ENCODE measurements around the gene GDF15. TPM values are rescaled to one million over a fixed set of nuclear protein-coding genes. Genes with fewer than 3 reads are reported as not detected.

Gene GDF15
- total and polyA plus RNA-seq, 12 donors, result 0.44 to 2.5 (median 0.70) TPM

DNA sequence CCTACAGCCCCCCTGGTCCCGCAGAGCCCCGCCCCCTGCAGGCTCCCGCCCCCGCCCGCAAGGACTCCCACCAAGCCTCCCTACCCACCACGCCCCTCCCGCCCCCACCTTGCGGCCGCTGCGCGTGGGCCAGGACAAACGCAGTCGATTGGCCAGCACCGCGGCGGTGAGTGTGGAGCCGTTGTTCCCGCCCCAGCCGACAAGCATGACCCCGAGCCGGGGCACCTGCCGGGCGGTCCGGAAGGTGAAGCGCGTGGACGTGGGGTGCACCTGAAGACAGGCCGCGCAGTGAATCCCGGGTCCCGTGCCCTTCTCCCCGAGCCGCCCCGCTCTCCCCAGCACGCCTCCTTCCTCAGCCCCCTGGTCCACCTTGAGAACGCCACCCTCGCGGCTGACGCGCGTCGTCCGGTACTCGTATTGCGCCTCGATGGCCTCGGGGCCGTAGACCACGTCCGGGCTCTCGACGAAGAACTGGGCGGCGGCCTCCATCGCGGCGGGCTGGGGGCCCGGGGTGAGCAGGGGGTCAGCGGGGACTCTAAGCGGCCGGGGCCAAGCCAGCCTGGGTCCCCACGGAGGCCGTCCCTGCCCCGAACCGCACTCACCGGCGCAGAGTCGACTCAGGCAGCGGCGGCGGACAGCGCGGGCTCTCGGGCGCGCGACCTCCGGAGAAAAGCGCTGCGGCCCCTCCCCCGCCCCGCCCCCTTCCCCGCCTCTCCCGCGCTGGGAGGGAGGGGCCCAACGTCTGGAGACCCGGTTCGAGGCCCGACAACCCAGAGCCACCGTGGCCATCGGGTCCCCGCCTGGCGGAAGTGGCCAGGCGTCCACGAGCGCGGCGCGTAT lies 51.8 kb downstream of the GDF15 start, which contains the start of gene ISYNA1:
Gene ISYNA1, minus strand, starts transcription at position 643 of the 840 bp plus-strand sequence. Its CDS starts 154 bp downstream, at position 489.
- 0 to 1% methylated on average over 66 to 99 of the region's 99 CpGs for WGBS, 2 donors
- H3K4me3 ChIP-seq, result peak within 1 kb of the TSS; percentile 52 to 81 (median 60)
- ATAC-seq (peak; percentile 23 to 73 (median 47)), DNase-seq (peak; percentile 69 to 72)
- H3K27me3 ChIP-seq, result peaks cover 0 to 23% (median 0%) of the 10 kb centered on the region in 7 donors
- H3K9me3 ChIP-seq, result no peaks in the 10 kb centered on the region
- H3K36me3 ChIP-seq, result peaks cover 0 to 20% (median 0%) of the 10 kb centered on the region in 9 donors
- H3K27ac ChIP-seq, result peak within 1 kb of the TSS; percentile 50 to 89 (median 80)
- TF ChIP-seq, protein P1, sequence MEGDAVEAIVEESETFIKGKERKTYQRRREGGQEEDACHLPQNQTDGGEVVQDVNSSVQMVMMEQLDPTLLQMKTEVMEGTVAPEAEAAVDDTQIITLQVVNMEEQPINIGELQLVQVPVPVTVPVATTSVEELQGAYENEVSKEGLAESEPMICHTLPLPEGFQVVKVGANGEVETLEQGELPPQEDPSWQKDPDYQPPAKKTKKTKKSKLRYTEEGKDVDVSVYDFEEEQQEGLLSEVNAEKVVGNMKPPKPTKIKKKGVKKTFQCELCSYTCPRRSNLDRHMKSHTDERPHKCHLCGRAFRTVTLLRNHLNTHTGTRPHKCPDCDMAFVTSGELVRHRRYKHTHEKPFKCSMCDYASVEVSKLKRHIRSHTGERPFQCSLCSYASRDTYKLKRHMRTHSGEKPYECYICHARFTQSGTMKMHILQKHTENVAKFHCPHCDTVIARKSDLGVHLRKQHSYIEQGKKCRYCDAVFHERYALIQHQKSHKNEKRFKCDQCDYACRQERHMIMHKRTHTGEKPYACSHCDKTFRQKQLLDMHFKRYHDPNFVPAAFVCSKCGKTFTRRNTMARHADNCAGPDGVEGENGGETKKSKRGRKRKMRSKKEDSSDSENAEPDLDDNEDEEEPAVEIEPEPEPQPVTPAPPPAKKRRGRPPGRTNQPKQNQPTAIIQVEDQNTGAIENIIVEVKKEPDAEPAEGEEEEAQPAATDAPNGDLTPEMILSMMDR (IDR thresholded peaks at IDR 0.05), result peak in 1 of 9 donors; percentile 0
- peaks cover 11 to 57% (median 36%) of the 10 kb centered on the region in 9 donors for H3K4me1 ChIP-seq
- intact Hi-C loops (cut with DNase I), result no loop called here

DNA sequence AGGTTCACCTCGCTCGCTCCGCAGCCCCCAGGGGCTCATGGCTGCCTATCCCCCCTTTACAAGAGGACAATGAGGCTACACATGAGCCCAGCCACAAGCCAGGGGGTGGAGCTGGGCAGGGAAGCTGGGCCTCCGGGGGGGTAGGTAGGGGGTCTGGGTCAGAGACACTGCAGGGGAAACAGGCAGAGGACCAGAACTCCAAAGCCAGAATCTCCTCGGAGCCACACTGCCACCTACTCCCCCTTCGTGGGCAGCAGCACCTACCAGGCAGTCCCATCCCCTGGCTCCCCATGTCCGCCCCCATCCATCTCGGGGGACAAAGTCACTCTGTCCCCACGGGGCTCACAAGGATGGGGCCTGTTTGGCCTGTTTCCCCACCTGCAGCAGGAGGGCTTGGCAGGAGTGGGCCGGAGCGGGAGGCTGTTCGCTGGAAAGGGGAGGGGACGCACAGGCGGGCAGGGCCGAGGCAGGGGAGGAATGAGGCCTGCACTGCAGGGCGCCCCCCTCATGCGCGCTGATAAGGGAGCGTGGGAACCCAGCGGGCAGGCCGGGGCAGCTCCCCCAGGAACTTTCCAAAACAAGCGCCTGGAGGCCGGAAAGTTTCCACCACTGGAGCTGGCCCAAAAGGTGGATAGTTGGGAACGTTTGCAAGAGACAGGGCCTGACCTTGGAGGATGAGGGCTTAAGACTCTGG lies 52.5 kb downstream of the GDF15 start:
- peak; percentile 68 to 77 for DNase-seq
- peaks cover 11 to 50% (median 30%) of the 10 kb centered on the region in 9 donors for H3K4me1 ChIP-seq

More for the DNA sequence above, 52.5 kb downstream of the GDF15 start:
- H3K27ac ChIP-seq, result peak overlapping the region; percentile 29 to 89 (median 80)
- H3K36me3 ChIP-seq, result peaks cover 0 to 27% (median 2%) of the 10 kb centered on the region in 9 donors
- H3K4me3 ChIP-seq, result peak overlapping the region; percentile 52 to 81 (median 60)
- ATAC-seq, result peak; percentile 14 to 48 (median 29)
- TF ChIP-seq, protein P1 (IDR thresholded peaks at IDR 0.05), result no peak
- intact Hi-C loops (cut with DNase I), result no loop called here
- peaks cover 0 to 23% (median 0%) of the 10 kb centered on the region in 7 donors for H3K27me3 ChIP-seq
- WGBS, 2 donors, result 12 to 15% methylated on average over 24 of the region's 24 CpGs
- H3K9me3 ChIP-seq, result no peaks in the 10 kb centered on the region

Small RNA genes within 50 kb of the gene (microRNA-seq; reads per million reads assigned to microRNA genes)
- 0 reads per million in 2 donors for gene MIR3189

Other genes with a start within 250 kb of the GDF15 start
- gene PIK3R2, start 233.0 kb upstream of the GDF15 start, total RNA-seq, result 10 to 100 TPM; 15.7 to 29.1 (median 22.3) TPM
- 1 to 10 TPM; 2.3 to 6.7 TPM for gene PIK3R2, start 233.0 kb upstream of the GDF15 start, polyA plus RNA-seq
- gene IFI30, start 212.3 kb upstream of the GDF15 start, total RNA-seq, result 100 to 1,000 TPM in 1 of 10 donors, 10 to 100 TPM in 7, 1 to 10 TPM in 2; 6.5 to 241 (median 11.9) TPM
- gene IFI30, start 212.3 kb upstream of the GDF15 start, polyA plus RNA-seq, result 10 to 100 TPM in 1 of 2 donors, 1 to 10 TPM in 1; 9.7 to 31.2 TPM
- 10 to 100 TPM; 10.6 to 16.5 (median 14.5) TPM for gene MPV17L2, start 192.9 kb upstream of the GDF15 start, total RNA-seq
- 10 to 100 TPM; 23.0 to 61.9 TPM for gene MPV17L2, start 192.9 kb upstream of the GDF15 start, polyA plus RNA-seq
- gene RAB3A, start 182.1 kb upstream of the GDF15 start, total RNA-seq, result 10 to 100 TPM; 24.1 to 36.3 (median 31.4) TPM
- 10 to 100 TPM in 1 of 2 donors, 1 to 10 TPM in 1; 7.8 to 16.7 TPM for gene RAB3A, start 182.1 kb upstream of the GDF15 start, polyA plus RNA-seq
- 1 to 10 TPM in 4 of 10 donors, under 1 TPM in 6; 0.30 to 4.2 (median 0.85) TPM for gene PDE4C, start 159.7 kb upstream of the GDF15 start, total RNA-seq
- gene PDE4C, start 159.7 kb upstream of the GDF15 start, polyA plus RNA-seq, result 1 to 10 TPM; 1.2 to 6.3 TPM
- gene IQCN, start 111.7 kb upstream of the GDF15 start, total RNA-seq, result 1 to 10 TPM in 5 of 10 donors, under 1 TPM in 5; 0.49 to 1.5 (median 0.96) TPM
- gene IQCN, start 111.7 kb upstream of the GDF15 start, polyA plus RNA-seq, result 1 to 10 TPM in 1 of 2 donors, under 1 TPM in 1; 0.17 to 7.8 TPM
- 100 to 1,000 TPM in 9 of 10 donors, 10 to 100 TPM in 1; 93.7 to 195 (median 133) TPM for gene JUND, start 104.5 kb upstream of the GDF15 start, total RNA-seq
- gene JUND, start 104.5 kb upstream of the GDF15 start, polyA plus RNA-seq, result 100 to 1,000 TPM; 103 to 278 TPM
- 100 to 1,000 TPM in 1 of 10 donors, 10 to 100 TPM in 9; 73.2 to 114 (median 93.3) TPM for gene LSM4, start 63.1 kb upstream of the GDF15 start, total RNA-seq
- gene LSM4, start 63.1 kb upstream of the GDF15 start, polyA plus RNA-seq, result 100 to 1,000 TPM; 135 to 163 TPM
- gene PGPEP1, start 45.6 kb upstream of the GDF15 start, total RNA-seq, result 10 to 100 TPM; 36.0 to 61.3 (median 46.8) TPM
- 10 to 100 TPM; 10.0 to 27.2 TPM for gene PGPEP1, start 45.6 kb upstream of the GDF15 start, polyA plus RNA-seq
- gene LRRC25, start 11.5 kb downstream of the GDF15 start, total RNA-seq, result 10 to 100 TPM in 1 of 10 donors, 1 to 10 TPM in 7, under 1 TPM in 2; 0.57 to 13.3 (median 1.8) TPM
- gene LRRC25, start 11.5 kb downstream of the GDF15 start, polyA plus RNA-seq, result 1 to 10 TPM; 1.1 to 2.2 TPM
- gene SSBP4, start 33.2 kb downstream of the GDF15 start, total RNA-seq, result 10 to 100 TPM; 17.6 to 47.1 (median 27.3) TPM
- gene SSBP4, start 33.2 kb downstream of the GDF15 start, polyA plus RNA-seq, result 10 to 100 TPM; 41.3 to 51.6 TPM
- gene ISYNA1, start 52.0 kb downstream of the GDF15 start, total RNA-seq, result 10 to 100 TPM; 12.6 to 40.7 (median 18.0) TPM
- gene ISYNA1, start 52.0 kb downstream of the GDF15 start, polyA plus RNA-seq, result 100 to 1,000 TPM in 1 of 2 donors, 10 to 100 TPM in 1; 21.4 to 137 TPM
- 10 to 100 TPM in 2 of 10 donors, 1 to 10 TPM in 8; 5.7 to 13.1 (median 7.5) TPM for gene ELL, start 135.9 kb downstream of the GDF15 start, total RNA-seq
- 1 to 10 TPM; 4.0 to 6.7 TPM for gene ELL, start 135.9 kb downstream of the GDF15 start, polyA plus RNA-seq
- 100 to 1,000 TPM; 132 to 196 (median 151) TPM for gene FKBP8, start 157.4 kb downstream of the GDF15 start, total RNA-seq
- 100 to 1,000 TPM; 153 to 308 TPM for gene FKBP8, start 157.4 kb downstream of the GDF15 start, polyA plus RNA-seq
- gene KXD1, start 171.7 kb downstream of the GDF15 start, total RNA-seq, result 10 to 100 TPM; 35.6 to 63.9 (median 45.6) TPM
- gene KXD1, start 171.7 kb downstream of the GDF15 start, polyA plus RNA-seq, result 10 to 100 TPM; 41.2 to 88.6 TPM
- gene UBA52, start 185.7 kb downstream of the GDF15 start, total RNA-seq, result 100 to 1,000 TPM; 634 to 883 (median 716) TPM
- 1,000 to 10,000 TPM; 1,270 to 1,276 TPM for gene UBA52, start 185.7 kb downstream of the GDF15 start, polyA plus RNA-seq
- 10 to 100 TPM; 63.4 to 96.3 (median 68.7) TPM for gene REX1BD, start 202.6 kb downstream of the GDF15 start, total RNA-seq
- 100 to 1,000 TPM in 1 of 2 donors, 10 to 100 TPM in 1; 58.5 to 107 TPM for gene REX1BD, start 202.6 kb downstream of the GDF15 start, polyA plus RNA-seq
- gene CRLF1, start 220.6 kb downstream of the GDF15 start, total RNA-seq, result 10 to 100 TPM in 3 of 10 donors, 1 to 10 TPM in 6, under 1 TPM in 1; 0.68 to 42.1 (median 4.5) TPM
- 100 to 1,000 TPM; 154 to 161 TPM for gene CRLF1, start 220.6 kb downstream of the GDF15 start, polyA plus RNA-seq
- gene TMEM59L, start 226.7 kb downstream of the GDF15 start, total RNA-seq, result 1 to 10 TPM in 5 of 10 donors, under 1 TPM in 5; 0.13 to 4.5 (median 0.89) TPM
- gene TMEM59L, start 226.7 kb downstream of the GDF15 start, polyA plus RNA-seq, result 10 to 100 TPM in 1 of 2 donors, 1 to 10 TPM in 1; 2.5 to 13.8 TPM

Data from heart right ventricle (tissue), 16 donors.